ENCODE measurements around the gene OR51S1.
"Not testable (repeated sequence)": the region's sequence is repeated elsewhere in the genome, so short reads cannot be mapped to it uniquely, and the experiment has no call there.

Gene OR51S1

GRCh38 chr11:4804280-4804679 is 44.7 kb downstream of the OR51S1 start, which contains the start of gene OR52R1:
Gene OR52R1 (minus strand): TSS chr11:4804380. CDS start chr11:4804380, 0 bp downstream.
- no peak for DNase-seq (ENCODE audit: low read depth)

- not testable (repeated sequence) for DNase-seq (ENCODE audit: low read depth)
Observed at GRCh38 chr11:4801316-4801715, 47.7 kb downstream of the OR51S1 start.

- DNase-seq (ENCODE audit: low read depth): no peak
Observed at GRCh38 chr11:4798427-4799183, 50.4 kb downstream of the OR51S1 start.

All from EH (cell line).